Loucy (cell line): ENCODE results near the gene RXYLT1.

Experiments used
- H2AFZ ChIP-seq: fragments of 200-600 bp; sonication (generic); 2 replicates; pipeline ENCODE4 v1.6.0; 2016; ENCODE audit warnings: antibody characterized with exemption, mild to moderate bottlenecking, low read length, moderate library complexity
- H3F3A ChIP-seq: fragments of 200-600 bp; 2 replicates; pipeline ENCODE4 v1.6.0; 2016; ENCODE audit warnings: antibody characterized with exemption, low read depth, mild to moderate bottlenecking
- H3K27me3 ChIP-seq: fragments of 200-600 bp; sonication (generic); 2 replicates; pipeline ENCODE4 v1.6.1; 2014; ENCODE audit warnings: low read length, mild to moderate bottlenecking; ENCODE audit not compliant: insufficient read depth, poor library complexity, severe bottlenecking
- H3K36me3 ChIP-seq: fragments of 200-600 bp; sonication (generic); 2 replicates; pipeline ENCODE4 v1.6.1; 2016; ENCODE audit warnings: low read length; ENCODE audit not compliant: insufficient read depth
- H3K4me1 ChIP-seq: fragments of 200-600 bp; sonication (generic); 2 replicates; pipeline ENCODE4 v1.5.1; 2014; ENCODE audit warnings: low read length, mild to moderate bottlenecking; ENCODE audit not compliant: insufficient read depth, poor library complexity, severe bottlenecking
- H3K4me2 ChIP-seq: fragments of 200-600 bp; sonication (generic); 2 replicates; pipeline ENCODE4 v1.6.0; 2014; ENCODE audit warnings: antibody characterized with exemption, low read length, low read depth, mild to moderate bottlenecking; ENCODE audit not compliant: poor library complexity, severe bottlenecking
- H3K4me3 ChIP-seq: fragments of 200-600 bp; sonication (generic); 2 replicates; pipeline ENCODE4 v1.5.1; 2014; ENCODE audit warnings: low read length, mild to moderate bottlenecking, mixed read lengths; ENCODE audit not compliant: poor library complexity, severe bottlenecking
- H3K79me2 ChIP-seq: fragments of 200-600 bp; sonication (generic); 2 replicates; pipeline ENCODE4 v1.6.1; 2014; ENCODE audit warnings: low read length; ENCODE audit not compliant: insufficient read depth
- H3K9ac ChIP-seq: fragments of 200-600 bp; sonication (generic); 2 replicates; pipeline ENCODE4 v1.6.0; 2014; ENCODE audit warnings: mild to moderate bottlenecking, low read depth, low read length, moderate library complexity; ENCODE audit not compliant: poor library complexity, severe bottlenecking
- H3K9me2 ChIP-seq: fragments of 200-600 bp; sonication (generic); replicated peaks from 2 replicates; pipeline ENCODE4 v1.6.1; 2016; ENCODE audit warnings: low read depth, low read length, mixed read lengths
- H3K9me3 ChIP-seq: fragments of 200-600 bp; sonication (generic); 2 replicates; pipeline ENCODE4 v1.6.1; 2014; ENCODE audit warnings: mild to moderate bottlenecking, antibody characterized with exemption, low read length, low read depth; ENCODE audit not compliant: insufficient read depth
- H4K20me1 ChIP-seq: fragments of 200-600 bp; sonication (generic); 2 replicates; pipeline ENCODE4 v1.6.0; 2014; ENCODE audit warnings: antibody characterized with exemption, low read length, mild to moderate bottlenecking; ENCODE audit not compliant: insufficient read depth, poor library complexity, severe bottlenecking
- EZH2phosphoT487 ChIP-seq: fragments of 200-600 bp; IDR thresholded peaks from 2 replicates; pipeline ENCODE4 v1.6.1; 2018; ENCODE audit warnings: antibody characterized with exemption, mild to moderate bottlenecking, moderate library complexity, borderline replicate concordance
- TF ChIP-seq, protein P1 (sequence below): fragments of 200-600 bp; sonication (generic); conservative IDR thresholded peaks from 2 replicates; pipeline ENCODE4 v1.5.1; 2014; ENCODE audit warnings: mild to moderate bottlenecking, antibody characterized with exemption, low read length

The RXYLT1 gene

DNA sequence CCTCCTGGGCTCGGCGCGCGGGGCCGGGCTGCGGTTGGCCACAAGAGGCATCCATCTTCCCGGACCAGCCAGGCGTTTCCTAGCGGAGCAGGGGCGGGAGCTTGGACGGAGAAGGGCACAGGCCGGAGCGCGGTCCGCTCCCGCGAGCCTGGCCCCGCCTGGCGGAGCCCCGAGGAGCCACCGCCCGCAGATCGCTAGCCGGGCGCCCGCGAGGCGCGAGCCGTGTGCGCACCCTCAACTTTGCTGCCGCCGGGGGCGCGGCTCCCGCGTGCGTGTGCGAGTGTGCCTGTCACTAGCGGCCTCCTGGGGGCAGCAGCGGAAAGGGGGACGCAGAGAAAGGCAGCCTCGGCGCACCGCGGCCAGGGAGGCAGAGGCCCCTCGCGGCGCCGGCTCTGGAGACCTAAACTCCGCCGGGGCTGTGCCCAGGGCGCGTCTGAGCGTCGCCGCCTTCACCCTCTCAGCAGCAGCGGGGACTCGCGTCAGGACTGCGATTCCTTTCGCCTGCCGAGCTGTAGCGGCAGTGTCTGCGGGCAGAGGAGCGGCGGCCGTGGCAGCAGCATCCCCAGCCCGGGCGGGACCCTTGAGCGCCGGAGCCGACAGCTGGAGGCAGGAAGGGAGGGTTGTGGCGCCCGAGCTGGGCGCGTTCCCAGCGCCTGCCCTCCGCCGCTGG lies 64.1 kb downstream of the RXYLT1 start:
- Histone ChIP-seq H3K4me3 (peak overlapping the region; percentile 77), H3K79me2 (no peaks in the 10 kb centered on the region), H3K36me3 (no peaks in the 10 kb centered on the region), H3K4me2 (peak overlapping the region; percentile 93), H3F3A (no peaks in the 10 kb centered on the region), H2AFZ (peak overlapping the region; percentile 98), H3K9ac (peak overlapping the region; percentile 67), H3K27me3 (peaks cover 8% of the 10 kb centered on the region), H3K9me2 (no peaks in the 10 kb centered on the region), H3K4me1 (peaks cover 9% of the 10 kb centered on the region), H4K20me1 (no peaks in the 10 kb centered on the region), H3K9me3 (no peaks in the 10 kb centered on the region)
- TF ChIP-seq EZH2phosphoT487, result no peak
- TF ChIP-seq, protein P1, sequence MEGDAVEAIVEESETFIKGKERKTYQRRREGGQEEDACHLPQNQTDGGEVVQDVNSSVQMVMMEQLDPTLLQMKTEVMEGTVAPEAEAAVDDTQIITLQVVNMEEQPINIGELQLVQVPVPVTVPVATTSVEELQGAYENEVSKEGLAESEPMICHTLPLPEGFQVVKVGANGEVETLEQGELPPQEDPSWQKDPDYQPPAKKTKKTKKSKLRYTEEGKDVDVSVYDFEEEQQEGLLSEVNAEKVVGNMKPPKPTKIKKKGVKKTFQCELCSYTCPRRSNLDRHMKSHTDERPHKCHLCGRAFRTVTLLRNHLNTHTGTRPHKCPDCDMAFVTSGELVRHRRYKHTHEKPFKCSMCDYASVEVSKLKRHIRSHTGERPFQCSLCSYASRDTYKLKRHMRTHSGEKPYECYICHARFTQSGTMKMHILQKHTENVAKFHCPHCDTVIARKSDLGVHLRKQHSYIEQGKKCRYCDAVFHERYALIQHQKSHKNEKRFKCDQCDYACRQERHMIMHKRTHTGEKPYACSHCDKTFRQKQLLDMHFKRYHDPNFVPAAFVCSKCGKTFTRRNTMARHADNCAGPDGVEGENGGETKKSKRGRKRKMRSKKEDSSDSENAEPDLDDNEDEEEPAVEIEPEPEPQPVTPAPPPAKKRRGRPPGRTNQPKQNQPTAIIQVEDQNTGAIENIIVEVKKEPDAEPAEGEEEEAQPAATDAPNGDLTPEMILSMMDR, result peak; percentile 75

DNA sequence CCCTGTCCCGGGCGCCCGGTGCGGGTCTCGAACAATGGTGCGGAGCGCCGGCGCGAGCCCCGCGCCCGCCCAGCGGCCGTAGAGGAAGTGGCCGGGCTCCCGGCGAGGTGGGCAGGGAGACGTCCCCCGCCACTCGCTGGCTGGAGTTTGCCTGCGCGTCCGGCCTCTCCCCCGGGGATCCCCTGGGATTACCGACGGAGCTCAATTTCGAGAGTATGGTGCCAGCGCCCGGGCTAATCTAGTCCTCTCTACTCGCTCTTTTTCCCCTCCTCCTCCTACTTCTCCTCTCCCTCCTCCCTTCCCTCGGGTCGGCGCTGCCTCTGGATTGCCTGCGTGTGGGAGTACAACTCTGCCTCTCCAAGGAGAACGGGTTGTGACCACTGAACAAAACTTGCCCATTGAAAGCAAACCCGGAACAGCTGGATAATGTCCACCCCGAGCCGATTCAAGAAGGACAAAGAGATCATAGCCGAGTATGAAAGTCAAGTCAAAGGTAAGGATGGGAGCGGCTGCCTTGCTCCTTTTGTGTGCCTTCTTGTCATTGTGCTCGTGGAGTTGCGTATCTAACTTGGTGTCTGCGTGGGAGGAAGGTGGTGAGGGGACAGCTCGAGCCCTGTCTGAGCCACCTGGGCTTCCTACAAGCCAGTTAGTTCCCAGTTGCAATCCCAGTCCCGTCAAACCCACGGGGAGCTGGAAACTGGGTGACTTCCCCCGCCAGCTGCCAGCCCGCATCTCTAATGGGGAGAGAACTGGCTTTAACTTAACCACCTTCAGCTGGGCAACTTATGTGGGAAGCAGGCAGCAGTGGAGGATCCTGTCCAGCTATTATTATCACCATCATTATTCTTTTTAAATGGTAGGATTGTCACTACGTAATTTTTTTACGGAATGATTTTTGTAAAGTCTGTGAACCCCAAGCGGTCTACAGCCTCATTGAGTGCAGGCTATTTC lies 65.0 kb downstream of the RXYLT1 start, which contains the start of gene SRGAP1:
TSS of gene SRGAP1 (plus strand) at position 310 of the 951 bp plus-strand sequence. CDS start at position 427, 117 bp downstream.
- H3K4me3 ChIP-seq, result peak within 1 kb of the TSS; percentile 77
- H3K36me3 ChIP-seq, result no peaks in the 10 kb centered on the region
- no peaks in the 10 kb centered on the region for H4K20me1 ChIP-seq
- H3K4me1 ChIP-seq, result peaks cover 9% of the 10 kb centered on the region
- H3F3A ChIP-seq, result no peaks in the 10 kb centered on the region
- no peaks in the 10 kb centered on the region for H3K79me2 ChIP-seq
- no peaks in the 10 kb centered on the region for H3K9me3 ChIP-seq
- TF ChIP-seq, protein P1, result no peak
- TF ChIP-seq EZH2phosphoT487, result no peak
- peaks cover 8% of the 10 kb centered on the region for H3K27me3 ChIP-seq
- peak within 1 kb of the TSS; percentile 98 for H2AFZ ChIP-seq
- peak within 1 kb of the TSS; percentile 67 for H3K9ac ChIP-seq
- H3K4me2 ChIP-seq, result peak within 1 kb of the TSS; percentile 93
- H3K9me2 ChIP-seq, result no peaks in the 10 kb centered on the region

DNA sequence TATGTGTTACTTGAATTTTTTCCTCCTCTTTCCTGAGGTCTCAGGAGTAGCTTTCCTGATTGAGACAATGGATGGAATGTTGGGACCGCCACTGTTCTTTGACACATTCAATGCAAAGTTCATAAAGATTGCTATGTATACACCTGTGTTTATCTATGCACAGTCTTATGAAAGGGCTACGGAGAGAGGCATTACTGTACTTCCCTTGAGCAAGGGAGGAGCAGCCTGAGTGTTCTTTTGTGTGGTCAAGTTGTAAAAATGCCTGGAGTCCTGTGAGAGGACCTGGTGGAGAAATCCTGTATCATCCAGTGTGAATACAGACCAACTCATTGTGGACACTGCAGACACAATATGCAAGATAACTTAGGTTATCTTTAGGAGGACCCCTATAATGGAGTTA lies 66.0 kb downstream of the RXYLT1 start:
- Histone ChIP-seq H3K9ac (no peak overlapping the region), H3K9me2 (no peaks in the 10 kb centered on the region), H2AFZ (no peak overlapping the region), H3K36me3 (no peaks in the 10 kb centered on the region), H3K4me2 (no peak overlapping the region), H3F3A (no peaks in the 10 kb centered on the region), H3K4me1 (peaks cover 9% of the 10 kb centered on the region), H3K4me3 (no peak overlapping the region), H3K27me3 (peaks cover 8% of the 10 kb centered on the region), H3K9me3 (no peaks in the 10 kb centered on the region), H4K20me1 (no peaks in the 10 kb centered on the region), H3K79me2 (no peaks in the 10 kb centered on the region)
- TF ChIP-seq EZH2phosphoT487, result no peak
- TF ChIP-seq, protein P1, result no peak
